OCI-LY7 (cell line): ENCODE results near the gene C11orf54. TPM values are rescaled to one million over a fixed set of nuclear protein-coding genes. Genes with fewer than 3 reads are reported as not detected.

Source experiments
- Bru-seq: library from RNA; stranded (reverse); fragments of 400-500 nt; gene quantifications from one replicate; lab custom pipeline; 2021; lab: Mats Ljungman, UMichigan
- BruChase-seq, 2 experiments: library from RNA; stranded (reverse); fragments of 400-500 nt; gene quantifications; one replicate each; lab custom pipeline; 2021; lab: Mats Ljungman, UMichigan
- BruUV-seq: library from RNA; stranded (reverse); fragments of 400-500 nt; replicated peaks from 2 replicates; lab custom pipeline; 2021; lab: Mats Ljungman, UMichigan
- CTCF ChIA-PET: fragments of 300-600 bp; sonication (Branson Sonifier 250); formaldehyde crosslinking; loops from one replicate; lab custom pipeline; 2022; ENCODE audit warnings: antibody characterized with exemption; ENCODE audit not compliant: unreplicated experiment; lab: Charles Lee
- POLR2A ChIA-PET: fragments of 300-600 bp; sonication (Branson Sonifier 250); formaldehyde crosslinking; loops from one replicate; lab custom pipeline; 2022; ENCODE audit warnings: antibody characterized with exemption; lab: Charles Lee
- DNase-seq: peaks from one replicate; pipeline ENCODE4 v3.0.0-alpha.2; 2015; ENCODE audit warnings: low spot score
- H2AFZ ChIP-seq: fragments of 200-600 bp; sonication (generic), shearing (Covaris generic); 2 replicates; pipeline ENCODE4 v1.6.1; 2014; ENCODE audit warnings: mild to moderate bottlenecking, antibody characterized with exemption, low read length, moderate library complexity
- H3K27ac ChIP-seq: fragments of 200-600 bp; sonication (generic); 2 replicates; pipeline ENCODE4 v1.5.1; 2014; ENCODE audit warnings: mixed run types, low read depth, mild to moderate bottlenecking, moderate library complexity, low read length, inconsistent platforms; ENCODE audit not compliant: poor library complexity, severe bottlenecking
- H3K36me3 ChIP-seq: fragments of 200-600 bp; sonication (generic); 2 replicates; pipeline ENCODE4 v1.6.1; 2014; ENCODE audit warnings: mild to moderate bottlenecking, antibody characterized with exemption, low read length, moderate library complexity, mixed read lengths; ENCODE audit not compliant: insufficient read depth
- H3K4me1 ChIP-seq: fragments of 200-600 bp; sonication (generic); 2 replicates; pipeline ENCODE4 v1.5.1; 2014; ENCODE audit warnings: mild to moderate bottlenecking, low read length; ENCODE audit not compliant: insufficient read depth, poor library complexity, severe bottlenecking
- H3K4me2 ChIP-seq: fragments of 200-600 bp; sonication (generic); 2 replicates; pipeline ENCODE4 v1.6.1; 2014; ENCODE audit warnings: mild to moderate bottlenecking, low read length
- H3K4me3 ChIP-seq: fragments of 200-600 bp; sonication (generic); 2 replicates; pipeline ENCODE4 v1.5.1; 2014; ENCODE audit warnings: mild to moderate bottlenecking, low read depth, low read length; ENCODE audit not compliant: poor library complexity, severe bottlenecking
- H3K79me2 ChIP-seq: fragments of 200-600 bp; sonication (generic); 2 replicates; pipeline ENCODE4 v1.6.1; 2016; ENCODE audit warnings: low read depth, mild to moderate bottlenecking, low read length, moderate library complexity, mixed read lengths; ENCODE audit not compliant: insufficient read depth
- H3K9me2 ChIP-seq: fragments of 200-600 bp; sonication (generic); 2 replicates; pipeline ENCODE4 v1.6.1; 2016; ENCODE audit warnings: mild to moderate bottlenecking, low read length, mixed read lengths; ENCODE audit not compliant: insufficient read depth
- H3K9me3 ChIP-seq: fragments of 200-600 bp; sonication (generic); 2 replicates; pipeline ENCODE4 v1.6.1; 2014; ENCODE audit warnings: mild to moderate bottlenecking, mixed run types, low read length, mixed read lengths
- H4K20me1 ChIP-seq: fragments of 200-600 bp; sonication (generic); 2 replicates; pipeline ENCODE4 v1.6.1; 2014; ENCODE audit warnings: mild to moderate bottlenecking, antibody characterized with exemption, low read length, moderate library complexity, mixed read lengths; ENCODE audit not compliant: insufficient read depth
- EZH2phosphoT487 ChIP-seq: fragments of 200-600 bp; sonication (generic); IDR thresholded peaks from 2 replicates; pipeline ENCODE4 v1.6.1; 2018; ENCODE audit warnings: low read depth, borderline replicate concordance, mild to moderate bottlenecking, mixed run types, antibody characterized with exemption, low read length, moderate library complexity, mixed read lengths
- intact Hi-C: fragments of 100-400 bp; cut with micrococcal nuclease; formaldehyde crosslinking; loops from one replicate; pipeline ENCODE4 v1.10.0; 2022; ENCODE audit not compliant: unreplicated experiment
- long read RNA-seq: library from polyadenylated mRNA; stranded (forward); transcript quantifications from one replicate; pipeline ENCODE4 v2.0.0, GENCODE V29; 2022
- total RNA-seq, 2 experiments: library from RNA; depleted of rRNA in 1 of 2; stranded (reverse); fragments of >200 nt in 1 of 2; shearing (Covaris generic) in 1 of 2; gene quantifications; 2 replicates each; pipeline ENCODE4 v1.2.3, GENCODE V29; 2014 to 2022
- TF ChIP-seq, protein P1 (sequence below): fragments of 200-600 bp; sonication (generic); conservative IDR thresholded peaks from 2 replicates; pipeline ENCODE4 v1.5.1; 2014; ENCODE audit warnings: mild to moderate bottlenecking, antibody characterized with exemption, low read length, moderate library complexity, mixed read lengths

Gene C11orf54
- total RNA-seq (2014; rRNA removed; shearing (Covaris generic)) (25.8 and 29.5 TPM in 2 replicates), total RNA-seq (2022) (35.5 and 42.7 TPM in 2 replicates), Bru-seq, nascent RNA (percentile 82 among the genes with signal in this experiment), BruChase-seq, experiment 1, labeled RNA remaining after a 6-hour chase (percentile 92 among the genes with signal in this experiment), BruChase-seq, experiment 2, labeled RNA remaining after a 2-hour chase (percentile 93 among the genes with signal in this experiment)
- long read RNA-seq, transcript C11orf54-201 (9 exons, 2,522 nt): minor isoform, 5 of 46 reads
- long read RNA-seq, transcript C11orf54-202 (9 exons, 1,733 nt): major isoform, 19 of 46 reads
- long read RNA-seq, partial matches to known transcripts: 5 of 46 reads
- long read RNA-seq, other reads (novel, unspliced or antisense): 15 of 46 reads

DNA sequence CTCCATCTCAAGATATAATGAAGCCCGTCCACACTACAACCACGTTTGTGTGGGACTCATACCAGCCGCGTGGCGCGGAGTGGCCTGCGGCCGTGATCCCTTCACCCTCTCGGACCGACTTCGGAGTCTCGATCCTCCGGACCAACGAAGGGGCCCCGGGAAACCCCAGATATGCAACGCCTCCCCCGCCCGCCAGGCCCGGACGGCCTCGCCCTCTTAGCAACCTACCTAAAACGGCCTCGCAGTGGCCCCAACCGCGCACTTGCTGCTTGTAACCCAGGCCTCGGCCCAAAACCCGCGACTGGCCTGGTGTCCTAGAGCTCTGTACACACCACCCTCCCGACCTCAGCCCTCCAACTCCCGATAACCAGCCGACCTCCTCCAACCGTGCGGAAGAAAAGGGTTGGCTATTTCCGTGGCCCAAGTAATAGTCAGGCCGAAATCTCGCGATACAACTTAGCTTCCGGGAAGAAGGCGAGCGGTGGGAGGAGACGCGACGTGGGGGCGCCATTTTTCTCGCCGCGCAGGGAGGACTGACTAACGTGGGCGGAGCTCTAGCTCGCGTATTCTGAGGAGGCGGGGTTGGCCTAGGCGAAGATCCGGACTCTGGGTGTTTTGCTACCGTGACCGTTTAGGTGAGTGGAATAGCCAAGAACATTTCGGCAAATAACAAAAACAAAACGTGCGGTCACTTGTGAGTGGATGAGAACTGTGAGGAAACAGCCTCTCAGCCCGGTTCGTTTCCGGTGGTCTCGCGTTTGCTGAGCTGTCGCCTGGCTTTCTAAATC, at the start of gene C11orf54, which contains the start of gene TAF1D:
Gene C11orf54 (plus strand): TSS at position 579 of the 788 bp plus-strand sequence. CDS start 5,722 bp downstream, outside the sequence.
Gene TAF1D (minus strand): TSS at position 402 of the 788 bp plus-strand sequence. CDS start 2,191 bp downstream, outside the sequence.
- DNase-seq: peak; percentile 98
- Histone ChIP-seq H3K4me2 (peak within 1 kb of the TSS; percentile 87), H3K9me2 (no peaks in the 10 kb centered on the region), H3K4me1 (peaks cover 34% of the 10 kb centered on the region), H3K27ac (peak within 1 kb of the TSS; percentile 78), H3K79me2 (peaks cover 72% of the 10 kb centered on the region), H3K4me3 (peak within 1 kb of the TSS; percentile 96), H3K36me3 (peaks cover 63% of the 10 kb centered on the region), H4K20me1 (peaks cover 38% of the 10 kb centered on the region), H3K9me3 (no peaks in the 10 kb centered on the region), H2AFZ (peak within 1 kb of the TSS; percentile 78; the same call in 1 of the 2 replicates)
- BruUV-seq: TSS peak; percentile 60
- ChIA-PET POLR2A (interaction anchor here (0.6 to 3.7 kb wide), 25 partner anchors 8 to 856 kb away, joined by 3 to 49 read pairs (median 4); partner anchors contain the start of genes MED17 and PANX1), CTCF (interaction anchor here (0.6 to 1.3 kb wide), 3 partner anchors 43 to 252 kb away, joined by 3 to 5 read pairs (median 3); partner anchors contain the start of gene MED17)
- intact Hi-C loops: loop anchor here (1.0 to 5.0 kb wide), 2 partner anchors 43 to 199 kb away; partner anchors contain the start of genes MED17 and SMCO4
- no peak for TF ChIP-seq EZH2phosphoT487
- TF ChIP-seq, protein P1, sequence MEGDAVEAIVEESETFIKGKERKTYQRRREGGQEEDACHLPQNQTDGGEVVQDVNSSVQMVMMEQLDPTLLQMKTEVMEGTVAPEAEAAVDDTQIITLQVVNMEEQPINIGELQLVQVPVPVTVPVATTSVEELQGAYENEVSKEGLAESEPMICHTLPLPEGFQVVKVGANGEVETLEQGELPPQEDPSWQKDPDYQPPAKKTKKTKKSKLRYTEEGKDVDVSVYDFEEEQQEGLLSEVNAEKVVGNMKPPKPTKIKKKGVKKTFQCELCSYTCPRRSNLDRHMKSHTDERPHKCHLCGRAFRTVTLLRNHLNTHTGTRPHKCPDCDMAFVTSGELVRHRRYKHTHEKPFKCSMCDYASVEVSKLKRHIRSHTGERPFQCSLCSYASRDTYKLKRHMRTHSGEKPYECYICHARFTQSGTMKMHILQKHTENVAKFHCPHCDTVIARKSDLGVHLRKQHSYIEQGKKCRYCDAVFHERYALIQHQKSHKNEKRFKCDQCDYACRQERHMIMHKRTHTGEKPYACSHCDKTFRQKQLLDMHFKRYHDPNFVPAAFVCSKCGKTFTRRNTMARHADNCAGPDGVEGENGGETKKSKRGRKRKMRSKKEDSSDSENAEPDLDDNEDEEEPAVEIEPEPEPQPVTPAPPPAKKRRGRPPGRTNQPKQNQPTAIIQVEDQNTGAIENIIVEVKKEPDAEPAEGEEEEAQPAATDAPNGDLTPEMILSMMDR: no peak

DNA sequence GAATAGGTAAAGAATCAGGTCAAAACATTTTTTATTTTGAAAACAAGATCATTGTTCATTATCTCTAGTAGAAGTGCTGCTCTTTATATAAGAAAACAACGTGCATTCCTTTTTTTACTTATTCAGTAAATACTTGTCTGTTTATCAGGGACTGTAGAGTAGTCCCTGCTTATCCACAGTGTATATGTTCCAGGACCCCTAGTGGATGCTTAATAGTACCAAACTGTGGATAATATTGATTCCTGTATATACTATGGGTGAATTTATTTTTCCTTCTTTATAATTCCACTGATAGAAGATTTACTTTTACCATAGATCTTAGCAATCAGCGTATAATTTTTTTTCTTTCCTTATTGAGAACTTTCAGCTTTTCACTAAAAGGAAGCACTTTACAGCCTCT, 47.4 kb upstream of the C11orf54 start:
- Histone ChIP-seq H3K27ac (no peak overlapping the region), H2AFZ (no peak overlapping the region), H3K79me2 (no peaks in the 10 kb centered on the region), H3K9me3 (no peaks in the 10 kb centered on the region), H3K4me1 (no peaks in the 10 kb centered on the region), H3K9me2 (no peaks in the 10 kb centered on the region), H3K4me3 (no peak overlapping the region), H3K36me3 (peaks cover 95% of the 10 kb centered on the region), H4K20me1 (no peaks in the 10 kb centered on the region), H3K4me2 (no peak overlapping the region)
- CTCF ChIA-PET: no interaction called here
- POLR2A ChIA-PET: interaction anchor here (1.4 kb wide), 1 partner anchor 15 kb away, joined by 3 read pairs; no protein-coding TSS in a partner anchor
- no peak for DNase-seq
- intact Hi-C loops: no loop called here
- TF ChIP-seq EZH2phosphoT487: no peak
- TF ChIP-seq, protein P1: peak; percentile 54
- BruUV-seq: no TSS peak
